Mucosa of descending colon (tissue), 3 donors: ENCODE data around the gene ZSWIM3. TPM values are rescaled to one million over a fixed set of nuclear protein-coding genes. Genes with fewer than 3 reads are reported as not detected.

Experiments used
- ATAC-seq: fragments of 200-7000 bp; cut with Tn5 transposase; one replicate; pipeline ENCODE4 v1.9.1; 2020; ENCODE audit warnings: mild to moderate bottlenecking, moderate library complexity
- DNase-seq, 3 donors: peaks; one replicate each; pipeline ENCODE4 v3.0.0-alpha.2; 2020
- H3K36me3 ChIP-seq: fragments of 200-600 bp; one replicate; pipeline ENCODE4 v1.8.0; 2021; ENCODE audit warnings: low read depth, mild to moderate bottlenecking
- H3K4me1 ChIP-seq: fragments of 200-600 bp; one replicate; pipeline ENCODE4 v1.8.0; 2021; ENCODE audit warnings: low read depth, mild to moderate bottlenecking
- H3K4me3 ChIP-seq: fragments of 200-600 bp; one replicate; pipeline ENCODE4 v1.8.0; 2021; ENCODE audit warnings: mild to moderate bottlenecking
- H3K9me3 ChIP-seq: fragments of 200-600 bp; one replicate; pipeline ENCODE4 v1.8.0; 2021; ENCODE audit warnings: mild to moderate bottlenecking
- intact Hi-C, 2 donors: fragments of 100-400 bp; cut with DNase I in 1 of 2; cut with micrococcal nuclease in 1 of 2; formaldehyde crosslinking; loops; one replicate each; pipeline versions ENCODE4 v1.11.0 to v1.11.1; 2022; cut with DNase I, micrococcal nuclease
- total RNA-seq, 3 donors: library from RNA; stranded (reverse); fragmentation: NEBNext Ultra II Directional in 2 of 3; extraction: Animal tissue kit (Norgen Biotek cat#: 25700) in 2 of 3; gene quantifications; one replicate each; pipeline versions ENCODE4 v1.2.1 to v1.2.4, GENCODE V29; 2021 to 2023
- TF ChIP-seq, protein P1 (sequence below): fragments of 200-600 bp; IDR thresholded peaks from one replicate; pipeline ENCODE4 v1.8.0; 2022; ENCODE audit warnings: antibody characterized with exemption, mild to moderate bottlenecking
- donor health status: DM: no; HTN: no; CAD: no; lungs with moderate emphysema.
- donor health status: DM: no; HTN: no; CAD: no.
- donor health status: DM: no; HTN: yes; CAD: no.

Gene ZSWIM3
- total RNA-seq, 3 donors from 2014 or later: 3.3 to 7.4 (median 5.7) TPM

DNA sequence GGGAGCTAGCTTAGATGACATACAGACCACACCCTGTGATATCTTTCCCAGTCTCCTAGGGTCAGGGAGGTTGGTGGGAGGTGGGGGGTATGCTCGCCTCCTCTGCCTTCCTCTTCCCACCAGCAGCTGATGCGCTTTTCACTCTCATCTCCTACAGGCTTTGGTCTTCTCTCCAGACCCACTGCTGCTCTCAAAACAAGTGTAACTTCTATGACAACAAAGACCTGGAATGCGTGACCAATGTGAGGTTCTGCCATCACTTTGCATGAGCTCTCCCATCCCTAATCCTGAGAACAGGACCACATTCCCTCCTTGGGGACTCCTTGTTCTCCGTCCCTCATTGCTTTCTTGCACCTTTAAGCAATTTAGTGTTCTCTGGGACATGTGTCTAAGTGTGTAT, 36.4 kb downstream of the ZSWIM3 start:
- Histone ChIP-seq H3K36me3 (no peaks in the 10 kb centered on the region), H3K4me3 (no peak overlapping the region), H3K9me3 (no peaks in the 10 kb centered on the region), H3K4me1 (peaks cover 18% of the 10 kb centered on the region)
- ATAC-seq: no peak
- TF ChIP-seq, protein P1, sequence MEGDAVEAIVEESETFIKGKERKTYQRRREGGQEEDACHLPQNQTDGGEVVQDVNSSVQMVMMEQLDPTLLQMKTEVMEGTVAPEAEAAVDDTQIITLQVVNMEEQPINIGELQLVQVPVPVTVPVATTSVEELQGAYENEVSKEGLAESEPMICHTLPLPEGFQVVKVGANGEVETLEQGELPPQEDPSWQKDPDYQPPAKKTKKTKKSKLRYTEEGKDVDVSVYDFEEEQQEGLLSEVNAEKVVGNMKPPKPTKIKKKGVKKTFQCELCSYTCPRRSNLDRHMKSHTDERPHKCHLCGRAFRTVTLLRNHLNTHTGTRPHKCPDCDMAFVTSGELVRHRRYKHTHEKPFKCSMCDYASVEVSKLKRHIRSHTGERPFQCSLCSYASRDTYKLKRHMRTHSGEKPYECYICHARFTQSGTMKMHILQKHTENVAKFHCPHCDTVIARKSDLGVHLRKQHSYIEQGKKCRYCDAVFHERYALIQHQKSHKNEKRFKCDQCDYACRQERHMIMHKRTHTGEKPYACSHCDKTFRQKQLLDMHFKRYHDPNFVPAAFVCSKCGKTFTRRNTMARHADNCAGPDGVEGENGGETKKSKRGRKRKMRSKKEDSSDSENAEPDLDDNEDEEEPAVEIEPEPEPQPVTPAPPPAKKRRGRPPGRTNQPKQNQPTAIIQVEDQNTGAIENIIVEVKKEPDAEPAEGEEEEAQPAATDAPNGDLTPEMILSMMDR: no peak
- no peak for DNase-seq
- intact Hi-C loops: no loop called here

DNA sequence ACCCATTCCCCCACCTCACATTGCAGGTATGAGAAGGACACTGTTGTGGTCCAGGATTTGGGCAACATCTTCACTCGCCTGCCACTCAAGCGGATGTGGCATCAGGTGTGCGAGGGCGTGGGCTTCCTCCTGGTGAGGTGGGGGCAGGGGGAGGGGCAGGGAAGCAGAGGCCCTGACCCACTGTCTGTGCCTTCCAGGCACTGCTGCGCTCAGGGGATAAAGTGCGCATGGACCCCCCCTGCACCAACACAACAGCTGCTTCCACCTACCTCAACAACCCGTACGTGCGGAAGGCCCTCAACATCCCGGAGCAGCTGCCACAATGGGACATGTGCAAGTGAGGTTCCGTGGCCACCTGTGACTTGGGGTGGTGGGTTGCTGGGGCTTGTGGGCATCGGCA, 37.4 kb downstream of the ZSWIM3 start:
- H3K36me3 ChIP-seq: no peaks in the 10 kb centered on the region

DNA sequence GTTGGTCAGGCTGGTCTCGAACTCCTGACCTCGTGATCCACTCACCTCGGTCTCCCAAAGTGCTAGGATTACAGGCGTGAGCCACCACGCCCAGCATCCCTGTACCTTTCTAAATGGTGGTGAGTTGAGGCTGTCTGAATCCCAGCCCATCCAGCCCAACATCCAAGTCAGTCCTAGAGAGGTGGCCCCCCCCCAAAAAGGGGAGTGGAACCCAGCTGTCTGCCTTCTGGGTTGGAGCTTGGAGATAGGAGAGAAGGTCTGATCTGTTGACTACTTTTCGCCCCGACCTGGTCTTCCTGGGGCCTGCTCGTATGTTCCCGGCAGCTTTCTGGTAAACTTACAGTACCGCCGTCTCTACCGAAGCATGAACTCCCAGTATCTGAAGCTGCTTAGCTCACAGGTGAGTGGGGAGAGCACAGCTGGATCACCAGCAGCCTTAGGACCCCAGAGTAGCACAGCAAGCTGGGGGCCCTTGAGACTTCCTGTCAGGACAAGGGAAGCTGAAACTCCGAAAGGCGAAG, 39.3 kb downstream of the ZSWIM3 start:
- no peak for DNase-seq
- no peak for ATAC-seq
- H3K4me3 ChIP-seq: no peak overlapping the region
- TF ChIP-seq, protein P1: no peak
- peaks cover 21% of the 10 kb centered on the region for H3K4me1 ChIP-seq
- H3K9me3 ChIP-seq: no peaks in the 10 kb centered on the region
- intact Hi-C loops: no loop called here
- no peaks in the 10 kb centered on the region for H3K36me3 ChIP-seq

More for the DNA sequence above, 37.4 kb downstream of the ZSWIM3 start:
- H3K9me3 ChIP-seq: no peaks in the 10 kb centered on the region
- intact Hi-C loops: no loop called here
- H3K4me1 ChIP-seq: peaks cover 18% of the 10 kb centered on the region
- TF ChIP-seq, protein P1: no peak
- no peak overlapping the region for H3K4me3 ChIP-seq
- ATAC-seq (no peak), DNase-seq (no peak)

DNA sequence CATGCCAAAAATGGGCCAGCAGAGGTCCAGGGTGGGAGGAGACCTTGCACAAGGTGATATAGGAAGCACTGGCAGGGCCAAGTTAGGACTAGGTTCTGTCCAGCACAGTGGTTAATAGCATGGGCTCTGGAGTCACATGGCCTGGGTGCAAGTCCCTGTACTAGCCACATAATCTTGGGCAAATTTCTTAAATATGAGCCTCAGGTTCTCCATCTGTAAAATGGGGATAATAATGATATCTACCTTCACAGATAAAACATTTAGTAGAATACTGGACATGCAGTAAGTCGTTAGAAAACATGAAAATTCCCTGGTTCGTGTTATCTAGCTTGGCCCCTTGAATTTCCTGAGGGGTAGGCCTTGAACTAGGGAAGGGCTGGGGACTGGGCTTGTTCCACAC, 39.9 kb downstream of the ZSWIM3 start:
- DNase-seq (no peak), ATAC-seq (no peak)
- TF ChIP-seq, protein P1: no peak
- intact Hi-C loops: no loop called here
- peaks cover 17% of the 10 kb centered on the region for H3K4me1 ChIP-seq
- H3K9me3 ChIP-seq: no peaks in the 10 kb centered on the region
- no peaks in the 10 kb centered on the region for H3K36me3 ChIP-seq
- no peak overlapping the region for H3K4me3 ChIP-seq

DNA sequence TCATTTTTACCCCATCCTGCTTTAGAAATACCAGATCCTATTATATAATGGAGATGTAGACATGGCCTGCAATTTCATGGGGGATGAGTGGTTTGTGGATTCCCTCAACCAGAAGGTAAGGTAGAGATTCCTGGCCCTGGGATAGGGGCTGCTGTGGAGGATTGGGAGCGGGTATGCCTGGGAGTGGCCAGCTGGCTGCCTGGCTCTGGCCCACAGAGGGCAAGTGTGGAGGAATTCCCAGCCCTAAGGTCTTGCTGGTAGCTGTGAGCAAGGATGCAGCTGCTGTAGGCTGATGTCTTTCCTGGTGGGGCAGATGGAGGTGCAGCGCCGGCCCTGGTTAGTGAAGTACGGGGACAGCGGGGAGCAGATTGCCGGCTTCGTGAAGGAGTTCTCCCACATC, 40.3 kb downstream of the ZSWIM3 start:
- TF ChIP-seq, protein P1: no peak
- no peak for DNase-seq

DNA sequence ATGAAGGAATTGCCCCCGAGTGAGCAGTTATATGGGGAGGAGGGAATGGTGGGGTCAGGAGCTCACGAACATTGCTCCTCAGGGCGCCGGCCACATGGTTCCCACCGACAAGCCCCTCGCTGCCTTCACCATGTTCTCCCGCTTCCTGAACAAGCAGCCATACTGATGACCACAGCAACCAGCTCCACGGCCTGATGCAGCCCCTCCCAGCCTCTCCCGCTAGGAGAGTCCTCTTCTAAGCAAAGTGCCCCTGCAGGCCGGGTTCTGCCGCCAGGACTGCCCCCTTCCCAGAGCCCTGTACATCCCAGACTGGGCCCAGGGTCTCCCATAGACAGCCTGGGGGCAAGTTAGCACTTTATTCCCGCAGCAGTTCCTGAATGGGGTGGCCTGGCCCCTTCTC, 40.9 kb downstream of the ZSWIM3 start:
- DNase-seq: no peak
- intact Hi-C loops: no loop called here
- no peak for ATAC-seq
- no peak overlapping the region for H3K4me3 ChIP-seq
- H3K4me1 ChIP-seq: peaks cover 7% of the 10 kb centered on the region
- no peaks in the 10 kb centered on the region for H3K9me3 ChIP-seq
- TF ChIP-seq, protein P1: no peak
- no peaks in the 10 kb centered on the region for H3K36me3 ChIP-seq

More for the DNA sequence above, 40.3 kb downstream of the ZSWIM3 start:
- H3K4me1 ChIP-seq: peaks cover 13% of the 10 kb centered on the region
- ATAC-seq: no peak
- H3K9me3 ChIP-seq: no peaks in the 10 kb centered on the region
- intact Hi-C loops: no loop called here
- H3K4me3 ChIP-seq: no peak overlapping the region
- H3K36me3 ChIP-seq: no peaks in the 10 kb centered on the region
